ENCODE results near the gene PEX14.

- TF ChIP-seq POLR2A (IDR thresholded peaks at IDR 0.05) (no peak), CTCF (IDR thresholded peaks at IDR 0.05) (no peak), POLR2AphosphoS5 (IDR thresholded peaks at IDR 0.05) (no peak)
Measured at GRCh38 chr1:10484521-10484920, 9.8 kb downstream of the PEX14 start.

Data from breast epithelium (tissue), 3 donors.